NCI-H1048 (cell line): ENCODE results near the gene WWOX.
"Not testable (repeated sequence)": the region's sequence is repeated elsewhere in the genome, so short reads cannot be mapped to it uniquely, and the experiment has no call there.

Experiments used
- DNase-seq: peaks from one replicate; lab custom pipeline; 2025; lab: John Stamatoyannopoulos, UW

WWOX gene

GRCh38 chr16:78503602-78504001 is 404.1 kb downstream of the WWOX start:
- DNase-seq = no peak

GRCh38 chr16:78504401-78504851 is 405.0 kb downstream of the WWOX start:
- DNase-seq = no peak

DNA sequence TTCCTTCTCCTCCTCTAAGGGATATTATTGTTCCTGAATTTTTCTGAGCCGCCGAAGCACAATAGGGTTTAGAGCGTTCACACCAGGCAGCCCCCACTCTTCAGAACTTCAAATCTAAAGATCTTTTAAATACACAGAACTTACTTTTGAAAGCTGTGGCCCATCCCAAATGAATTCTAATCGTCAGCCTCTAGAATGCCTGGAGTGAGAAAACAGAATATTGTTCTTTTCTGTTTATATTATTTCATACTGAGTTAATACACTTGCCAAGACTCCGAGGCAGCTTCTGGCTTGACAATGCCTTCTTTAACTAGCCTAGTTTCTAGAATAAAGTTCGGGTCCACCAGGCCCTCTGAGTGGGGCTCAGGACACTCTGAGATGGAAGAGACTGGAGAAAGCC is 405.6 kb downstream of the WWOX start:
- DNase-seq = no peak

DNA sequence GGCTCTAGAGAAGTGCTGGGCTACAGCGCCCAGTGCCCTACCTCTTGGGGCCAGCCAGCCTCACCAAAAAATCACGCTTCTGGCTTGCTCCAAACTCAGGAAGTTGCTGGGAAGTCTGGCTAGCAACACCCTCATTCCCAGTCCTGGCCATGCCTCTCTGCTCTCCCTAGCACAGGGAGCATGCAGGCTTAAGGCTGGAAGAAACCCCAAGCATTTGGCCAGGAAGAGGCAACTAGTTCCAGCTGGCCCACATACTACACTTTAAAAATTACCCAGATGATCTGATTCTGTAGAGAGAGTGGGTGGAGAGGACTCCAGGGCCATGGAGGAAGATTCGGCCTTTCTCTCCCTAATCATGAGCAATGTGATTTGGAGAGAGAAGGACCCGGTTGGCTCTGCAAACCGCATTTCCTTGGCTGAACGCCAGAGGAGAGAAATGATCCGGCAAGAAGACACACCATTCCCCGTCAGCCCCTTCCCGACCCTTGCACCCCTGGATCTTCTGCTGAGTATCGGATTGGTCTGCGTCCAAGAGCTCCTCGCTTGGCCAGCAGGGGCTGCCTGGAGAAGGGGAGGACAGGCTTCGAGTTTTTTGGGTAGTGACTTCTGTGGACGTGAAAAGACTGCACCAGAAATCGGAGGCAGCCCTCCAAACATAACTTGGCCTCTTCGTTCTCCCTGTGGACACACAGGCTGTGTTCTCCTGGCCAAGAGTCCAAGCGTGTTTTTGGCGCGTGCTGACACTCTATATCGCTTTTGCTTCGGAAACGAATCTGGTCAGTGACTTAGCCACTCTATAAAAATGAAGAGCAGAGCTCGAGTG is 406.3 kb downstream of the WWOX start:
- DNase-seq = no peak

- no peak for DNase-seq
Observed at GRCh38 chr16:78506367-78507193, 407.1 kb downstream of the WWOX start.

GRCh38 chr16:78507576-78507975 is 408.1 kb downstream of the WWOX start:
- DNase-seq = no peak

DNA sequence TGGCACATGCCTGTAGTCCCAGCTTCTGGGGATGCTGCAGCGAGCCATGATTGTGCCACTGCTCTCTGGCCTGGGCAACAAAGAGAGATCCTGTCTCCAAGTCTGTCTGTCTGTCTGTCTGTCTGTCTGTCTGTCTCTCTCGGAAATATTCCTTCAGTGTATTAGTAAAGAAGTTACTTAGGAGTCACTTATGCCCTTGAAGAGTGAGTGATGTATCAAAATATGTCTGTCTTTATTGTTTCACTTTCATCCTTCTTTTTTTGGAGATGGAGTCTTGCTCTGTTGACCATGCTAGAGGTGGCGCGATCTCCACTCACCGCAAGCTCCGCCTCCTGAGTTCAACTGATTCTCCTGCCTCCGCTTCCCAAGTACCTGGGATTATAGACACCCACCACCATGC is 410.5 kb downstream of the WWOX start:
- DNase-seq = no peak

DNA sequence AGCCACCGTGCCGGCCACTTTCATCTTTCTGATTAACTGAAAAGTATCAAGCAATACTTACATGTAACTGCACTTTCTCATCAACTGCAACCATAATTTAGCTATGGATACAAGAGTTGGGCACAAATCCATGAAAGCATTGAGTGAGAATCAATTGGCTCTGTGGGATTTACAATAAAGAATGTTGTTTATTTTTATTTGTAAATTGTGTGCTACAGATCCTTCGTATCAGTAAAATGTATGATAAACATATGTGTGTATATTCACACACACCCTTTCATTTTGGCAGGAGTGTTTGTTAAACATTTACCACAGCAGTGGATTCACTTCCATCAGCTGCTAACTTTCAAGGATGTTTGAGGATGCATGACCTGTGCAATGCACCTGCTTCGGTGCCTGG is 411.0 kb downstream of the WWOX start:
- no peak for DNase-seq

DNA sequence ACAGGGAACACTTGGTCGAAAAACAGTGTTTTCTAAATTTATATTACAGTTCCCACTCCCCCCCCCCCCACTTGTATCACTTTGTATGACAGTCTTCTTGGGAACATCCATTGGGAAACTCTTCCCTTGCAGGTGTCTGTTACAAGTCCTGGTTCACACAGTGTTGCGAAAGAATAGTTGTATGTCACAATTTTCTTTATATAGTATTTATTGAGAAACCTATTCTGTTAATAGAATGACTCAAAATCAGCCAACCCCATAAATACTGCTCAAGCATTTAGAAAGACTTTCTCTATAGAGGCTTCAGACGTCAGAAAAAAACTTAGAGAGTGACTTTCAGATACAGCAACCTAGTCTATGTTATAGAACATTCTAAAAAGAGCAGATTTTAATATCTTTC is 414.4 kb downstream of the WWOX start:
- no peak for DNase-seq

GRCh38 chr16:78514888-78515287 is 415.4 kb downstream of the WWOX start:
- not testable (repeated sequence) for DNase-seq

GRCh38 chr16:78515421-78515820 is 416.0 kb downstream of the WWOX start:
- no peak for DNase-seq

DNA sequence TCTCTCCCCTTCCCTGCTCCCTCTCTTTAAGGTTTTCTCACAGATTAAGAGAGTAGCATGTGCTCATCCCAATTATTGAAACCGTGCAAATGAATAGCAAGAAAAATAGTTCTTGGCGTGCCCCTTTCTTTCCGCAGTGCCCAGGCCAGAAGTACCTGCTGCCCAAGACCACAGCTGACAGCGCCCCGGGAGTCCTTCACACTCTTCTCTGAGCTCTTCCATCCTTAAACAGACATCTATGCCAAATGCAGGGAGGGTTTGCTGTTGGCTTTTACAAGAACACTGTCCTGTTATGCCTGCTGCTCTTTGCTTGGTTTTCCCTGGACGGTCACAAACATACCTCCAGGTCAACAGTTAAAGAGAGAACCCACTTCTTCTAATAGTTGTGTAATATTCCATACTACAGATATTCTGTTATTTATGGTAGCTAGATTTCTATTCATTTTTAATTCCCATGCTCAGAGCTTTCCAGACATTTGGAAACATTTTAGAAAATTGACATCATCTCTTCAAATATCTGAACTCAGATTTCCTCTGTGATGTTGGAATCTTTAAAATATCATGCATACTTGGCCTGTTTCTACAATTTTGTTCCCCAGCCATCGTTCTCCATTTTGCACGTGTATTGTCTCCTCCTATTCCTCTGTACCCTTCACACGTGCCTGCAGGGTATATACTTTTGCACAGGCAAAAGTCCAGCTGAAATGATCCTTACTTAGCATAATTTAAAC is 416.7 kb downstream of the WWOX start:
- no peak for DNase-seq

GRCh38 chr16:78519896-78520295 is 420.4 kb downstream of the WWOX start:
- no peak for DNase-seq

GRCh38 chr16:78520470-78520869 is 421.0 kb downstream of the WWOX start:
- DNase-seq = no peak

- no peak for DNase-seq
Observed at GRCh38 chr16:78522327-78522726, 422.9 kb downstream of the WWOX start.

- DNase-seq = no peak
Observed at GRCh38 chr16:78523212-78523985, 423.9 kb downstream of the WWOX start.

- no peak for DNase-seq
Observed at GRCh38 chr16:78524066-78524595, 424.7 kb downstream of the WWOX start.

GRCh38 chr16:78528265-78528664 is 428.8 kb downstream of the WWOX start:
- DNase-seq = no peak

DNA sequence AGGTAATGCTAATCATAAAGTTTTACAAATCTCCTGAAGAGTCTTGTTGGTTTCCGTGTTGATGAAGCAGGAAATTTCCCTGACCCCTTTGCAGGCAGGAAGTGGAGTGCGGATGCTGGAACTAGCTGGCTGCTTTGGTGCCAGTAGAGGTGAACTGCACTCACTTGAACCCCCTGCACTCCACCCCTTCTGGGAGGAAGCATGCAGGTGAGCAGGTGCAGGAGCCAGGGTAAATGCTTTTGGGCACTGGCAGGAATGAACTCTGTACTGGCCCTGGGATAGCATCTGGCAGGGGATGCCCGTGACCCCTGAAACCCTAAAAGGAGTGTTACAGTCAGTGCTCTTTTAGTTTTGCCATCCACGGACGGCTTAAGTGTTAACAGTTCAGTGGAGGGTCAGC is 430.4 kb downstream of the WWOX start:
- DNase-seq = no peak

DNA sequence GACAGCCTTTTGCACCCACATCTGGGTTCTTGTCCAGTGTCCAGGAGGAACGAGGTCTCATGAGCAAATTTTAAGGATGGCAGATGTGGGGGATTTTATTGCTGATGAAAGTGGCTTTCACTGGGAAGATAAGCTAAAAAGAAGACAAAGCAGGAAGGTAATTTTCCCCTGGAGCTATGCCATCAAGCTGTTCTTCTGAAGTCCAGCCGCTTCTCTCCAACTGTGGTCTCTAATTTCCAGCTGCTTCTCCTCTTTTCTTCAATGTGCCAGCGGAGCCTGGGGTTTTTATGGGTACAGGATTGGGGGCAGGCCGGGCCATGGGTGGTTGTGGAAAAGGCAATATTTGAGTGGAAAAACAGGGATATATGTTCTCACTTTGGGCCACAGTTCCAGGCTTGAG is 430.8 kb downstream of the WWOX start:
- no peak for DNase-seq

DNA sequence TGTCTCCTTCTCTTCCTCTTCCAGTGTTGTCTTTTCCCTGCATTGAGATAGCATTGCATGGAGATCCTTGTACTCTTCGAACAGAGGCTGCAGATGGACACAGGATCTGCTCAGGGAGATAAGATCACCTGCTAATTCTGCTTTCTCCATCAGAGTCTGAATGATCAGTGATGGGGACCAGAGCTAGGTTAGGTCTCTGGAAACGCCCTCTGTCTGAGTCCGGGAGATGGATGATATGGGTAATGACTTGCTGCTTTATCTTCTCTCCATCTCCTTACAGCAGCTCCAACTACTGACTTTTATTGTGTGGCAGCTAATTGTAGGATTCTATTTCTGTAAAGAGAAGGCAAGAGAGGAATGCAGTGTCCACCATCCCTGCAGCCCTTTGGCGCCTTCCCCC is 435.6 kb downstream of the WWOX start:
- DNase-seq = no peak

DNA sequence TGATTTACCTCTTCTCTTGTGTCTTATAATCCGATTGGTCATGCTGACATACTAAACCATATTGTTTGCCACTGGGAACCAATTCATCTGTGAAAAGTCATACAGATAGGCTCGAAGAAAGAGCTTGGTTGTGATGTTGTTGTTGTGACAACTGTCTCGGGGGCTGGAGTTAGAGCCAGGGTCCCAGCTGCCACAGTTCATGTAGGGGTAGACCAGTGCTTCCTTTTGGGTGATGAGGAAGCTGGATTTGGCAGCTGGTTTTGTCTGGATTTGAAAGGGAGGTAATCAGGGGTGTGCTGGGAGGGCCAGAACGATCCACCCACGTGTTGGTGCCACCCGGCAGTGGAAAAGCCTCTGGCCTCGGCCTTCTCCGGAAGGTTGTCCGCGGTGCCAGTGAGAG is 438.1 kb downstream of the WWOX start:
- no peak for DNase-seq
